Sigmoid colon (tissue), 7 donors: Measurements from ENCODE around the gene TTC21B. TPM values are rescaled to one million over a fixed set of nuclear protein-coding genes. Genes with fewer than 3 reads are reported as not detected.

Experiments
- DNase-seq: peaks from one replicate; pipeline ENCODE4 v3.0.0-alpha.2; 2019
- H3K27ac ChIP-seq, 4 donors: fragments of 200-600 bp; sonication (generic); one replicate each; pipeline ENCODE4 v1.5.1; 2016 to 2019; ENCODE audit warnings: mild to moderate bottlenecking in 1 of 4
- H3K27me3 ChIP-seq, 3 donors: fragments of 200-600 bp; sonication (generic); one replicate each; pipeline ENCODE4 v1.5.1; 2019; ENCODE audit warnings: mild to moderate bottlenecking in 1 of 3
- H3K36me3 ChIP-seq, 4 donors: fragments of 200-600 bp; sonication (generic); one replicate each; pipeline ENCODE4 v1.5.1; 2016 to 2019
- H3K4me1 ChIP-seq, 4 donors: fragments of 200-600 bp; sonication (generic); one replicate each; pipeline ENCODE4 v1.5.1; 2017 to 2019
- H3K4me3 ChIP-seq, 4 donors: fragments of 200-600 bp; sonication (generic); one replicate each; pipeline ENCODE4 v1.5.1; 2017 to 2019; ENCODE audit warnings: mild to moderate bottlenecking in 2 of 4, moderate library complexity in 1 of 4
- H3K9me3 ChIP-seq, 4 donors: fragments of 200-600 bp in 3 of 4; sonication (generic) in 3 of 4; one replicate each; pipeline versions ENCODE4 v1.5.1 to v1.6.1; 2013 to 2019
- EP300 ChIP-seq, 4 donors: sonication (generic); formaldehyde crosslinking; IDR thresholded peaks; one replicate each; pipeline ENCODE4 v1.6.1; 2017; ENCODE audit warnings: antibody characterized with exemption in 4 of 4
- POLR2A ChIP-seq, 2 donors: fragments of 450-650 bp; IDR thresholded peaks; one replicate each; pipeline ENCODE4 v1.6.1; 2016; ENCODE audit warnings: antibody characterized with exemption in 2 of 2, mild to moderate bottlenecking in 2 of 2, moderate library complexity in 2 of 2
- POLR2AphosphoS5 ChIP-seq, 4 donors: sonication (generic); formaldehyde crosslinking; IDR thresholded peaks; one replicate each; pipeline ENCODE4 v1.6.1; 2017; ENCODE audit warnings: antibody characterized with exemption in 4 of 4
- WGBS, 2 donors: extraction: QIAGEN DNeasy Blood & Tissue Kit; methylation state at CpG; one replicate each; pipeline ENCODE4 v1.1.7; 2013; 5-methylcytosine and 5-hydroxymethylcytosine counted together
- intact Hi-C: fragments of 100-400 bp; cut with DNase I; formaldehyde crosslinking; loops from one replicate; pipeline ENCODE4 v1.15.1; 2023
- polyA plus RNA-seq, 3 donors: library from polyadenylated mRNA; stranded (reverse); fragments of 200-250 nt; gene quantifications; one replicate each; pipeline ENCODE4 v1.2.3, GENCODE V29; 2013
- total RNA-seq, 4 donors: library from RNA; depleted of rRNA; stranded (reverse); fragments of >200 nt; gene quantifications; one replicate each; pipeline ENCODE4 v1.1.0, GENCODE V29; 2016
- TF ChIP-seq, protein P1 (sequence below), 4 experiments: fragments of 450-650 bp in 3 of 4; fragments of 200-600 bp in 1 of 4; IDR thresholded peaks; one replicate each; pipeline ENCODE4 v1.5.1; 2016 to 2019; ENCODE audit warnings: antibody characterized with exemption in 4 of 4, mild to moderate bottlenecking in 3 of 4, moderate library complexity in 2 of 4
- donor health status: healthy with polysubstance abuse.
- donor health status: Bipolar disorder and iron deficiency.
- donor health status: healthy.

Gene TTC21B
- total and polyA plus RNA-seq, 7 donors: 2.4 to 33.5 (median 15.6) TPM

DNA sequence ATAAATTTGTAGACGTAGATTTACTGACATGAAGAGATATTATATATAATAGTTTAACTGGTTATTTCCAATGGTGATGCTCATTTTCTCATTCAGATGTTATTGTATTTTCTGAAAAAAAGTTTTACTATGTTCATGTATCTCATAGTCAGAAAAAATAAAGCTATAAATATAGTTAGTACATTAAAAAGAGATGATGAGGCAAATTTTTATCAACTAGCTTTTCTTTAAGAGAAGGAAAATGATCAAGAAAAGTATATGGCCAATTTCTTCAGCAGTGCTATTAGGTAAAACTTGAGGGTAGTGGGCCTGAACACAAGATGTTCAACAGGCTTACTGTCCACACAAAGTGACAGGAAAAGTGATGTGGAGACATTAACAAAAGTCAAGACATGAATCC lies 11.7 kb downstream of the TTC21B start:
- WGBS, 2 donors: 97 to 99% methylated on average over 1 of the region's 1 CpG
- Histone ChIP-seq H3K4me1 (no peaks in the 10 kb centered on the region), H3K27me3 (no peaks in the 10 kb centered on the region), H3K36me3 (peaks cover 0 to 78% (median 15%) of the 10 kb centered on the region in 4 donors), H3K4me3 (no peak overlapping the region), H3K9me3 (no peaks in the 10 kb centered on the region), H3K27ac (no peak overlapping the region)
- TF ChIP-seq EP300 (IDR thresholded peaks at IDR 0.05) (no peak), POLR2AphosphoS5 (IDR thresholded peaks at IDR 0.05) (no peak)
- TF ChIP-seq, protein P1, sequence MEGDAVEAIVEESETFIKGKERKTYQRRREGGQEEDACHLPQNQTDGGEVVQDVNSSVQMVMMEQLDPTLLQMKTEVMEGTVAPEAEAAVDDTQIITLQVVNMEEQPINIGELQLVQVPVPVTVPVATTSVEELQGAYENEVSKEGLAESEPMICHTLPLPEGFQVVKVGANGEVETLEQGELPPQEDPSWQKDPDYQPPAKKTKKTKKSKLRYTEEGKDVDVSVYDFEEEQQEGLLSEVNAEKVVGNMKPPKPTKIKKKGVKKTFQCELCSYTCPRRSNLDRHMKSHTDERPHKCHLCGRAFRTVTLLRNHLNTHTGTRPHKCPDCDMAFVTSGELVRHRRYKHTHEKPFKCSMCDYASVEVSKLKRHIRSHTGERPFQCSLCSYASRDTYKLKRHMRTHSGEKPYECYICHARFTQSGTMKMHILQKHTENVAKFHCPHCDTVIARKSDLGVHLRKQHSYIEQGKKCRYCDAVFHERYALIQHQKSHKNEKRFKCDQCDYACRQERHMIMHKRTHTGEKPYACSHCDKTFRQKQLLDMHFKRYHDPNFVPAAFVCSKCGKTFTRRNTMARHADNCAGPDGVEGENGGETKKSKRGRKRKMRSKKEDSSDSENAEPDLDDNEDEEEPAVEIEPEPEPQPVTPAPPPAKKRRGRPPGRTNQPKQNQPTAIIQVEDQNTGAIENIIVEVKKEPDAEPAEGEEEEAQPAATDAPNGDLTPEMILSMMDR (IDR thresholded peaks at IDR 0.05): no peak
- DNase-seq: no peak
- intact Hi-C loops: no loop called here

DNA sequence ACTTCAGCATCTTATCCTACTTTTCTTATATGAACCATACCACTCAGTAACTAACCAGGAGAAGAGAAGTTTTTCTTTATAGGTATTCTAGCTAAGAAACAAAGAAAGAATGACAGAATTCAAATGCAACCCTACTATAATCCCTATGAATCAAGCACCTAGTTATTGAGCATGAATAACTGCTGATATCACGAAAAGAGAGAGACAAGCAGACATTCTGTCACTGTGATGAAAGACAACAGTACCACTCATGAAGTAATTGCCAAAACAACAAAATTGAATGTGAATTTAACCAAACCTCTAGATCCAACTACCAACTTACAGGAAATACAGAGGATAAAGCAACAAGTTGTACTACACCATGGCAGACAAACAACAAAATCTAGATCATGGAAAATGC lies 15.3 kb downstream of the TTC21B start:
- H3K4me1 ChIP-seq: no peaks in the 10 kb centered on the region
- intact Hi-C loops: no loop called here
- no peak for DNase-seq
- 90 to 95% methylated on average over 1 of the region's 1 CpG for WGBS, 2 donors
- TF ChIP-seq POLR2A (IDR thresholded peaks at IDR 0.05): no peak
- TF ChIP-seq EP300 (IDR thresholded peaks at IDR 0.05): no peak
- TF ChIP-seq, protein P1 (IDR thresholded peaks at IDR 0.05): no peak
- no peak for TF ChIP-seq POLR2AphosphoS5 (IDR thresholded peaks at IDR 0.05)
- H3K36me3 ChIP-seq: peaks cover 0 to 71% (median 15%) of the 10 kb centered on the region in 4 donors
- H3K27ac ChIP-seq: no peak overlapping the region
- H3K4me3 ChIP-seq: no peak overlapping the region
- H3K9me3 ChIP-seq: no peaks in the 10 kb centered on the region
- H3K27me3 ChIP-seq: no peaks in the 10 kb centered on the region

DNA sequence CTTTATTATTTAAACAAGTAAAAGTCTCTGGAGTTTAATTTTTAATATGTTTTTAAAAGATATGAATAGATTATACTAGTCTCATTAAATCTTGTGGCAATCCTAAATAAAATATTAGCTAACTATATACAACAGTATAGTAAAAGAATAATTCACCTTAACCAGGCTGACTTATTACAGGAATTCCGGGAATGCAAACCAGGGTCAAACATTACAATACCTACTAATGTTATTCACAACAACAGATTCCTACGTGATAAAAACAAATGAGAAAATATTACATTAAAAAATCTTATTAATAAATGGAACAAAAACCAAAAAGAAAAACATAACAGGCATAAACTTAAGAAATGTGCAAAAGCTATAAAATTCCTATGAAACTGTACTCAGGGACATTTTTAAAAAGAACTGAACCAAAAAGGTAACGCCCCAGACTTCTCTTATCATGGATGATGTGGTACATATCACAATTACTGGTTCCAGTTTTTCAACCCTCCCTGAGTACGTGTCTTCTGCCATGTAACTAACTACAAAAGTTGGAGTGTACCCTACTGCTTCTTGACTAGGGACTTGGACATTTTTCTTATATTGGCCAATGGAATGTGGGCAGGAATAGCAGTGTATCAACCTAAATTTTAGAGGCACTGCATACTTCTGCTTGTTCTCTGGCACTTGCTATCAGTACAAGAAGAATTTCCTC lies 20.2 kb downstream of the TTC21B start:
- TF ChIP-seq POLR2AphosphoS5 (IDR thresholded peaks at IDR 0.05) (no peak), EP300 (IDR thresholded peaks at IDR 0.05) (no peak), POLR2A (IDR thresholded peaks at IDR 0.05) (no peak)
- TF ChIP-seq, protein P1 (IDR thresholded peaks at IDR 0.05): no peak
- no peaks in the 10 kb centered on the region for H3K9me3 ChIP-seq
- intact Hi-C loops: no loop called here
- no peak for DNase-seq
- H3K27ac ChIP-seq: no peak overlapping the region
- no peaks in the 10 kb centered on the region for H3K4me1 ChIP-seq
- 96 to 97% methylated on average over 4 of the region's 4 CpGs for WGBS, 2 donors
- no peak overlapping the region for H3K4me3 ChIP-seq
- H3K27me3 ChIP-seq: no peaks in the 10 kb centered on the region
- H3K36me3 ChIP-seq: peaks cover 0 to 71% (median 26%) of the 10 kb centered on the region in 4 donors

DNA sequence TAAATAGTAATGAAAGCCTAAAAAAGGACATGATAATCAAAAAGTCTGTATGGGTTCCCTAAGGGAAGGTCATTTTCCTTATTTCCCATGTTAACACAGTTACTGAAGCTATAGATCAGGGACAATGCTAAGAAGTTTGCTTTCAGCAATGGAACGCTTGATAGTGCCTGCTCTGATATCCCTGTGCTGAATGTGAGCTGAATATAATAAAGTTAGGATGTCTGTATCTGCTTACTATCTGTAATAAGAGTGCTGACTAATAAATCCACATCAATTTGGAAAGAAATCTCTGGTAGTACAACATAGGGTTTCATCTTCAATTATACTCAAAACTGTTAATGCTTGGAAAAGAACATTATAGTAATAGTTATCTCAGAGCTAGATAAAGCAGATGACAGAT lies 25.8 kb downstream of the TTC21B start:
- intact Hi-C loops: no loop called here
- 94 to 97% methylated on average over 1 of the region's 1 CpG for WGBS, 2 donors
- no peaks in the 10 kb centered on the region for H3K27me3 ChIP-seq
- H3K27ac ChIP-seq: no peak overlapping the region
- no peaks in the 10 kb centered on the region for H3K4me1 ChIP-seq
- TF ChIP-seq, protein P1 (IDR thresholded peaks at IDR 0.05): no peak
- no peak for TF ChIP-seq POLR2A (IDR thresholded peaks at IDR 0.05)
- no peak for TF ChIP-seq EP300 (IDR thresholded peaks at IDR 0.05)
- TF ChIP-seq POLR2AphosphoS5 (IDR thresholded peaks at IDR 0.05): no peak
- no peaks in the 10 kb centered on the region for H3K9me3 ChIP-seq
- peaks cover 0 to 81% (median 30%) of the 10 kb centered on the region in 4 donors for H3K36me3 ChIP-seq
- H3K4me3 ChIP-seq: no peak overlapping the region
- no peak for DNase-seq

DNA sequence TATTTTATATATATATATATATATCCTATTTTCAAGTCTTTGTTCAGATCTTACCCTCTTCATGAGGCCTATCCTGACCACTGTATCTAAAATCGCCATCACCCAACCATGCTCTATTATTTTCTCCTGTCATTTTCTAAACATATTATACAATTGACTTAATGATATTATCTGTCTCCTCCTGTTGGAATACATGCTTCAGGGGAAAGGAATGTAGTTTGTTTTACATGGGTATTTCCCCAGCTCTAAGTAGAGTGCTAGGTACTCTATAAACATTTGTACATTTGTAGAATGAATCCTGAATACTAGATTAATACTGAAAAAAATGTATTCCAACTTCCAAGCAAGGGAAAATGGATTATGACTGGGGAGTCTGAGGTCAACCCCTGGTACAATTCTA lies 26.2 kb downstream of the TTC21B start:
- intact Hi-C loops: no loop called here
- H3K27ac ChIP-seq: no peak overlapping the region
- no peak overlapping the region for H3K4me3 ChIP-seq
- WGBS, 2 donors: 95 to 99% methylated on average over 1 of the region's 1 CpG
- DNase-seq: no peak
- H3K27me3 ChIP-seq: no peaks in the 10 kb centered on the region
- H3K4me1 ChIP-seq: no peaks in the 10 kb centered on the region
- H3K36me3 ChIP-seq: peaks cover 0 to 81% (median 28%) of the 10 kb centered on the region in 4 donors
- TF ChIP-seq POLR2AphosphoS5 (IDR thresholded peaks at IDR 0.05): no peak
- H3K9me3 ChIP-seq: no peaks in the 10 kb centered on the region
